Loucy (cell line): ENCODE results near the gene RHCG.

ENCODE experiments used
- H2AFZ ChIP-seq: fragments of 200-600 bp; sonication (generic); 2 replicates; pipeline ENCODE4 v1.6.0; 2016; ENCODE audit warnings: antibody characterized with exemption, mild to moderate bottlenecking, low read length, moderate library complexity
- H3F3A ChIP-seq: fragments of 200-600 bp; 2 replicates; pipeline ENCODE4 v1.6.0; 2016; ENCODE audit warnings: antibody characterized with exemption, low read depth, mild to moderate bottlenecking
- H3K27me3 ChIP-seq: fragments of 200-600 bp; sonication (generic); 2 replicates; pipeline ENCODE4 v1.6.1; 2014; ENCODE audit warnings: low read length, mild to moderate bottlenecking; ENCODE audit not compliant: insufficient read depth, poor library complexity, severe bottlenecking
- H3K36me3 ChIP-seq: fragments of 200-600 bp; sonication (generic); 2 replicates; pipeline ENCODE4 v1.6.1; 2016; ENCODE audit warnings: low read length; ENCODE audit not compliant: insufficient read depth
- H3K4me1 ChIP-seq: fragments of 200-600 bp; sonication (generic); 2 replicates; pipeline ENCODE4 v1.5.1; 2014; ENCODE audit warnings: low read length, mild to moderate bottlenecking; ENCODE audit not compliant: insufficient read depth, poor library complexity, severe bottlenecking
- H3K4me2 ChIP-seq: fragments of 200-600 bp; sonication (generic); 2 replicates; pipeline ENCODE4 v1.6.0; 2014; ENCODE audit warnings: antibody characterized with exemption, low read length, low read depth, mild to moderate bottlenecking; ENCODE audit not compliant: poor library complexity, severe bottlenecking
- H3K4me3 ChIP-seq: fragments of 200-600 bp; sonication (generic); 2 replicates; pipeline ENCODE4 v1.5.1; 2014; ENCODE audit warnings: low read length, mild to moderate bottlenecking, mixed read lengths; ENCODE audit not compliant: poor library complexity, severe bottlenecking
- H3K79me2 ChIP-seq: fragments of 200-600 bp; sonication (generic); 2 replicates; pipeline ENCODE4 v1.6.1; 2014; ENCODE audit warnings: low read length; ENCODE audit not compliant: insufficient read depth
- H3K9ac ChIP-seq: fragments of 200-600 bp; sonication (generic); 2 replicates; pipeline ENCODE4 v1.6.0; 2014; ENCODE audit warnings: mild to moderate bottlenecking, low read depth, low read length, moderate library complexity; ENCODE audit not compliant: poor library complexity, severe bottlenecking
- H3K9me2 ChIP-seq: fragments of 200-600 bp; sonication (generic); replicated peaks from 2 replicates; pipeline ENCODE4 v1.6.1; 2016; ENCODE audit warnings: low read depth, low read length, mixed read lengths
- H3K9me3 ChIP-seq: fragments of 200-600 bp; sonication (generic); 2 replicates; pipeline ENCODE4 v1.6.1; 2014; ENCODE audit warnings: mild to moderate bottlenecking, antibody characterized with exemption, low read length, low read depth; ENCODE audit not compliant: insufficient read depth
- H4K20me1 ChIP-seq: fragments of 200-600 bp; sonication (generic); 2 replicates; pipeline ENCODE4 v1.6.0; 2014; ENCODE audit warnings: antibody characterized with exemption, low read length, mild to moderate bottlenecking; ENCODE audit not compliant: insufficient read depth, poor library complexity, severe bottlenecking
- CTCF ChIP-seq: fragments of 200-600 bp; sonication (generic); conservative IDR thresholded peaks from 2 replicates; pipeline ENCODE4 v1.5.1; 2014; ENCODE audit warnings: mild to moderate bottlenecking, antibody characterized with exemption, low read length
- EZH2phosphoT487 ChIP-seq: fragments of 200-600 bp; IDR thresholded peaks from 2 replicates; pipeline ENCODE4 v1.6.1; 2018; ENCODE audit warnings: antibody characterized with exemption, mild to moderate bottlenecking, moderate library complexity, borderline replicate concordance

Gene RHCG

GRCh38 chr15:89526181-89526580, 29.8 kb upstream of the RHCG start:
- Histone ChIP-seq H3K9me2 (no peaks in the 10 kb centered on the region), H3K4me1 (no peaks in the 10 kb centered on the region), H3K36me3 (no peaks in the 10 kb centered on the region), H3K9ac (no peak overlapping the region), H3K27me3 (no peaks in the 10 kb centered on the region), H3K9me3 (no peaks in the 10 kb centered on the region), H2AFZ (no peak overlapping the region), H3K4me2 (no peak overlapping the region), H3K4me3 (no peak overlapping the region), H3K79me2 (no peaks in the 10 kb centered on the region), H4K20me1 (no peaks in the 10 kb centered on the region), H3F3A (no peaks in the 10 kb centered on the region)
- no peak for TF ChIP-seq EZH2phosphoT487
- TF ChIP-seq CTCF, result no peak

GRCh38 chr15:89524184-89524583, 27.8 kb upstream of the RHCG start:
- H2AFZ ChIP-seq, result peak overlapping the region; percentile 36; the same call in 1 of the 2 replicates
- no peak overlapping the region for H3K4me3 ChIP-seq
- no peaks in the 10 kb centered on the region for H3K9me2 ChIP-seq
- no peaks in the 10 kb centered on the region for H4K20me1 ChIP-seq
- no peaks in the 10 kb centered on the region for H3K27me3 ChIP-seq
- no peak overlapping the region for H3K9ac ChIP-seq
- no peaks in the 10 kb centered on the region for H3F3A ChIP-seq
- no peak for TF ChIP-seq CTCF
- no peak for TF ChIP-seq EZH2phosphoT487
- H3K4me1 ChIP-seq, result no peaks in the 10 kb centered on the region
- no peaks in the 10 kb centered on the region for H3K79me2 ChIP-seq
- H3K4me2 ChIP-seq, result no peak overlapping the region
- no peaks in the 10 kb centered on the region for H3K36me3 ChIP-seq
- no peaks in the 10 kb centered on the region for H3K9me3 ChIP-seq

- H3K27me3 ChIP-seq, result no peaks in the 10 kb centered on the region
- no peaks in the 10 kb centered on the region for H3F3A ChIP-seq
- H3K79me2 ChIP-seq, result no peaks in the 10 kb centered on the region
- H4K20me1 ChIP-seq, result no peaks in the 10 kb centered on the region
- no peak overlapping the region for H2AFZ ChIP-seq
- no peaks in the 10 kb centered on the region for H3K9me3 ChIP-seq
- no peaks in the 10 kb centered on the region for H3K9me2 ChIP-seq
- H3K4me3 ChIP-seq, result no peak overlapping the region
- no peak overlapping the region for H3K4me2 ChIP-seq
- no peaks in the 10 kb centered on the region for H3K4me1 ChIP-seq
- no peaks in the 10 kb centered on the region for H3K36me3 ChIP-seq
- no peak overlapping the region for H3K9ac ChIP-seq
- TF ChIP-seq EZH2phosphoT487 (no peak), CTCF (no peak)
Observed at GRCh38 chr15:89523101-89523500, 26.7 kb upstream of the RHCG start.
